K562 (cell line): ENCODE measurements around the gene OTUD5.

ENCODE experiments used
- BDP1 ChIP-seq: IDR thresholded peaks from 3 replicates; pipeline ENCODE4 v1.6.1; 2011; ENCODE audit not compliant: insufficient read length, insufficient read depth
- CAMTA2 ChIP-seq: fragments of 250-450 bp; sonication (Bioruptor Pico); conservative IDR thresholded peaks from 2 replicates; pipeline ENCODE4 v1.5.1; 2022
- HNRNPUL1 ChIP-seq: fragments of 200-400 bp; formaldehyde crosslinking; IDR thresholded peaks from 2 replicates; pipeline ENCODE4 v1.6.1; 2017; ENCODE audit warnings: low read length
- KDM2B ChIP-seq: fragments of 250-450 bp; sonication (Bioruptor Pico); IDR thresholded peaks from 2 replicates; pipeline ENCODE4 v1.8.0; 2021; ENCODE audit warnings: mild to moderate bottlenecking, moderate library complexity
- POLR2A ChIP-seq: fragments of 450-650 bp; conservative IDR thresholded peaks from 2 replicates; pipeline ENCODE4 v1.6.1; 2016
- POLR2AphosphoS5 ChIP-seq: IDR thresholded peaks from 2 replicates; pipeline ENCODE4 v1.6.1; 2011; ENCODE audit warnings: mild to moderate bottlenecking, low read depth, low read length, moderate library complexity; ENCODE audit not compliant: control insufficient read depth, insufficient read depth
- TEAD4 ChIP-seq, 2 experiments: sonication (generic) in 1 of 2; formaldehyde crosslinking in 1 of 2; IDR thresholded peaks; 2 replicates each; pipeline versions ENCODE4 v1.6.1 to v1.8.0; 2012 to 2022; ENCODE audit warnings: borderline replicate concordance in 1 of 2, inconsistent platforms in 1 of 2, low read length in 1 of 2, mild to moderate bottlenecking in 1 of 2, missing genetic modification reagents in 1 of 2
- U2AF2 ChIP-seq: fragments of 200-400 bp; formaldehyde crosslinking; optimal IDR thresholded peaks from 2 replicates; pipeline ENCODE3; 2017; ENCODE audit warnings: low read depth, mild to moderate bottlenecking, low read length
- TF ChIP-seq, protein P1 (sequence below), 3 experiments: IDR thresholded peaks in 2 of 3; conservative IDR thresholded peaks in 1 of 3; 2 replicates each; pipeline ENCODE4 v1.5.1; 2011 to 2012; ENCODE audit warnings: low read length in 3 of 3, mild to moderate bottlenecking in 3 of 3, control low read depth in 2 of 3, improper control_type of control experiment in 1 of 3, inconsistent platforms in 1 of 3, low read depth in 1 of 3, mixed read lengths in 1 of 3, moderate library complexity in 1 of 3; ENCODE audit not compliant: insufficient read depth in 2 of 3
- TF ChIP-seq, protein P2 (sequence below): fragments of 450-650 bp; IDR thresholded peaks from 2 replicates; pipeline ENCODE4 v1.6.1; 2016
- TF ChIP-seq, protein P3 (sequence below): sonication (generic); formaldehyde crosslinking; IDR thresholded peaks from 2 replicates; pipeline ENCODE4 v1.9.0; 2022; ENCODE audit warnings: mild to moderate bottlenecking, missing genetic modification reagents
- TF ChIP-seq, protein P4 (sequence below): fragments of 250-450 bp; sonication (Bioruptor Pico); IDR thresholded peaks from 2 replicates; pipeline ENCODE4 v1.4.0; 2020; ENCODE audit warnings: mild to moderate bottlenecking
- TF ChIP-seq, protein P5 (sequence below): fragments of 150-350 bp; conservative IDR thresholded peaks from 2 replicates; pipeline ENCODE4 v1.6.1; 2014; ENCODE audit warnings: low read length

DNA sequence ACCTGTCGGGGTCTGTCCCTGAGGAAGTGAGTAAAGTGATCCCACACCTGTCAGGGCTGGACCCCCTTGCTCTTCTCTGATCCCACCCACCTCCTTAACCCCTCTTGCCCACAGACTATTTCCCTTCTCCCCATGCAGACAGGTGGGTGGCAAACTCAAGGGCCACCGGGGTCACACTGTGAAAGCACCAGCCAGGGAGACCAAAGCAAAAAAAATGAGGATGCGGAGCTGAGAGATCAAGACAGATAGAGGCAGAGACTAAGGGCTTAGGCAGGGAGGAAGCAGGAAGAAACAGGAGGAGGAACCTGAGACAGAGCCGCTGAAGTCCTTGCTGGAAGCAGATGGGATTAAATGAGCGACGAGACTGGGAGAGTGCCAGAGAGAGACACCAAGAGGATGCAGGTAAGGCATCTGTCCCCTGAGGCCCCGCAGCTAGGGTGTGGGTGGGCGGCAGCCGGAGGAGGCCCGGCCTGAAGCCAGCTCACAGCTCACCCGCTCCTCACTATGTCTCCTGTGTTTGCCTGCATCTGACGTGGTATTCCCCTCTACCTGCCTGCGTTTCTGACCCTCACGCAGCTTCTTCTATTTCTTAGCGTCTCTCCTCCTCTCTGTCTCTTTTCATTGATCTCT lies 67.0 kb downstream of the OTUD5 start:
- TF ChIP-seq, protein P1, sequence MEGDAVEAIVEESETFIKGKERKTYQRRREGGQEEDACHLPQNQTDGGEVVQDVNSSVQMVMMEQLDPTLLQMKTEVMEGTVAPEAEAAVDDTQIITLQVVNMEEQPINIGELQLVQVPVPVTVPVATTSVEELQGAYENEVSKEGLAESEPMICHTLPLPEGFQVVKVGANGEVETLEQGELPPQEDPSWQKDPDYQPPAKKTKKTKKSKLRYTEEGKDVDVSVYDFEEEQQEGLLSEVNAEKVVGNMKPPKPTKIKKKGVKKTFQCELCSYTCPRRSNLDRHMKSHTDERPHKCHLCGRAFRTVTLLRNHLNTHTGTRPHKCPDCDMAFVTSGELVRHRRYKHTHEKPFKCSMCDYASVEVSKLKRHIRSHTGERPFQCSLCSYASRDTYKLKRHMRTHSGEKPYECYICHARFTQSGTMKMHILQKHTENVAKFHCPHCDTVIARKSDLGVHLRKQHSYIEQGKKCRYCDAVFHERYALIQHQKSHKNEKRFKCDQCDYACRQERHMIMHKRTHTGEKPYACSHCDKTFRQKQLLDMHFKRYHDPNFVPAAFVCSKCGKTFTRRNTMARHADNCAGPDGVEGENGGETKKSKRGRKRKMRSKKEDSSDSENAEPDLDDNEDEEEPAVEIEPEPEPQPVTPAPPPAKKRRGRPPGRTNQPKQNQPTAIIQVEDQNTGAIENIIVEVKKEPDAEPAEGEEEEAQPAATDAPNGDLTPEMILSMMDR (IDR thresholded peaks at IDR 0.05 in 2 of 3, conservative IDR thresholded peaks at IDR 0.05 in 1 of 3; ENCODE audit: insufficient read depth in 2 of 3, low read depth in 1 of 3, low read length in 3 of 3): no peak
- TF ChIP-seq KDM2B (CRISPR knock-in tag) (no peak), CAMTA2 (CRISPR knock-in tag) (no peak), POLR2AphosphoS5 (no peak), TEAD4 (IDR thresholded peaks at IDR 0.05; ENCODE audit: low read length) (no peak), TEAD4 (CRISPR knock-in tag; IDR thresholded peaks at IDR 0.05; ENCODE audit: borderline replicate concordance) (no peak), POLR2A (0 out of 2 replicates have a peak, but pooled peaks have one; percentile 4), BDP1 (no peak), U2AF2 (no peak), HNRNPUL1 (no peak)
- TF ChIP-seq, protein P2, sequence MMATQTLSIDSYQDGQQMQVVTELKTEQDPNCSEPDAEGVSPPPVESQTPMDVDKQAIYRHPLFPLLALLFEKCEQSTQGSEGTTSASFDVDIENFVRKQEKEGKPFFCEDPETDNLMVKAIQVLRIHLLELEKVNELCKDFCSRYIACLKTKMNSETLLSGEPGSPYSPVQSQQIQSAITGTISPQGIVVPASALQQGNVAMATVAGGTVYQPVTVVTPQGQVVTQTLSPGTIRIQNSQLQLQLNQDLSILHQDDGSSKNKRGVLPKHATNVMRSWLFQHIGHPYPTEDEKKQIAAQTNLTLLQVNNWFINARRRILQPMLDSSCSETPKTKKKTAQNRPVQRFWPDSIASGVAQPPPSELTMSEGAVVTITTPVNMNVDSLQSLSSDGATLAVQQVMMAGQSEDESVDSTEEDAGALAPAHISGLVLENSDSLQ: no peak
- TF ChIP-seq, protein P3, sequence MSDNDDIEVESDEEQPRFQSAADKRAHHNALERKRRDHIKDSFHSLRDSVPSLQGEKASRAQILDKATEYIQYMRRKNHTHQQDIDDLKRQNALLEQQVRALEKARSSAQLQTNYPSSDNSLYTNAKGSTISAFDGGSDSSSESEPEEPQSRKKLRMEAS (CRISPR knock-in tag): no peak
- TF ChIP-seq, protein P4, sequence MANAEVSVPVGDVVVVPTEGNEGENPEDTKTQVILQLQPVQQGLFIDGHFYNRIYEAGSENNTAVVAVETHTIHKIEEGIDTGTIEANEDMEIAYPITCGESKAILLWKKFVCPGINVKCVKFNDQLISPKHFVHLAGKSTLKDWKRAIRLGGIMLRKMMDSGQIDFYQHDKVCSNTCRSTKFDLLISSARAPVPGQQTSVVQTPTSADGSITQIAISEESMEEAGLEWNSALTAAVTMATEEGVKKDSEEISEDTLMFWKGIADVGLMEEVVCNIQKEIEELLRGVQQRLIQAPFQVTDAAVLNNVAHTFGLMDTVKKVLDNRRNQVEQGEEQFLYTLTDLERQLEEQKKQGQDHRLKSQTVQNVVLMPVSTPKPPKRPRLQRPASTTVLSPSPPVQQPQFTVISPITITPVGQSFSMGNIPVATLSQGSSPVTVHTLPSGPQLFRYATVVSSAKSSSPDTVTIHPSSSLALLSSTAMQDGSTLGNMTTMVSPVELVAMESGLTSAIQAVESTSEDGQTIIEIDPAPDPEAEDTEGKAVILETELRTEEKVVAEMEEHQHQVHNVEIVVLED: no peak
- TF ChIP-seq, protein P5, sequence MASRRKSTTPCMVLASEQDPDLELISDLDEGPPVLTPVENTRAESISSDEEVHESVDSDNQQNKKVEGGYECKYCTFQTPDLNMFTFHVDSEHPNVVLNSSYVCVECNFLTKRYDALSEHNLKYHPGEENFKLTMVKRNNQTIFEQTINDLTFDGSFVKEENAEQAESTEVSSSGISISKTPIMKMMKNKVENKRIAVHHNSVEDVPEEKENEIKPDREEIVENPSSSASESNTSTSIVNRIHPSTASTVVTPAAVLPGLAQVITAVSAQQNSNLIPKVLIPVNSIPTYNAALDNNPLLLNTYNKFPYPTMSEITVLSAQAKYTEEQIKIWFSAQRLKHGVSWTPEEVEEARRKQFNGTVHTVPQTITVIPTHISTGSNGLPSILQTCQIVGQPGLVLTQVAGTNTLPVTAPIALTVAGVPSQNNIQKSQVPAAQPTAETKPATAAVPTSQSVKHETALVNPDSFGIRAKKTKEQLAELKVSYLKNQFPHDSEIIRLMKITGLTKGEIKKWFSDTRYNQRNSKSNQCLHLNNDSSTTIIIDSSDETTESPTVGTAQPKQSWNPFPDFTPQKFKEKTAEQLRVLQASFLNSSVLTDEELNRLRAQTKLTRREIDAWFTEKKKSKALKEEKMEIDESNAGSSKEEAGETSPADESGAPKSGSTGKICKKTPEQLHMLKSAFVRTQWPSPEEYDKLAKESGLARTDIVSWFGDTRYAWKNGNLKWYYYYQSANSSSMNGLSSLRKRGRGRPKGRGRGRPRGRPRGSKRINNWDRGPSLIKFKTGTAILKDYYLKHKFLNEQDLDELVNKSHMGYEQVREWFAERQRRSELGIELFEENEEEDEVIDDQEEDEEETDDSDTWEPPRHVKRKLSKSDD: no peak
